NT2/D1 (cell line): ENCODE results near the gene MAP3K9.
A peak's percentile ranks its signal among the peaks of the same experiment; 100 is the strongest.
"Not testable (repeated sequence)": the region's sequence is repeated elsewhere in the genome, so short reads cannot be mapped to it uniquely, and the experiment has no call there.

Experiments used
- DNase-seq: peaks from one replicate; pipeline ENCODE4 v3.0.0-alpha.2; 2011; ENCODE audit warnings: low read depth, low spot score
- H3K27me3 ChIP-seq: 2 replicates; pipeline ENCODE4 v1.6.0; 2011; ENCODE audit warnings: mild to moderate bottlenecking; ENCODE audit not compliant: insufficient read length, insufficient read depth
- H3K36me3 ChIP-seq: 2 replicates; pipeline ENCODE4 v1.6.1; 2011; ENCODE audit warnings: mild to moderate bottlenecking, low read length, mixed read lengths; ENCODE audit not compliant: insufficient read depth, insufficient read length
- H3K4me1 ChIP-seq: 2 replicates; pipeline ENCODE4 v1.5.1; 2011; ENCODE audit not compliant: insufficient read depth, insufficient read length
- H3K4me3 ChIP-seq: 2 replicates; pipeline ENCODE4 v1.5.1; 2011; ENCODE audit warnings: low read depth; ENCODE audit not compliant: insufficient read length
- H3K9ac ChIP-seq: 2 replicates; pipeline ENCODE4 v1.6.0; 2011; ENCODE audit warnings: low read depth; ENCODE audit not compliant: insufficient read length
- H3K9me3 ChIP-seq: 2 replicates; pipeline ENCODE4 v1.5.1; 2011; ENCODE audit warnings: mild to moderate bottlenecking, low read length; ENCODE audit not compliant: insufficient read depth
- SUZ12 ChIP-seq: IDR thresholded peaks from 2 replicates; pipeline ENCODE4 v1.6.1; 2011; ENCODE audit not compliant: insufficient read length, insufficient read depth; ENCODE audit errors: extremely low read depth
- YY1 ChIP-seq: IDR thresholded peaks from 2 replicates; pipeline ENCODE4 v1.6.1; 2011; ENCODE audit not compliant: insufficient read length, insufficient read depth
- ZNF274 ChIP-seq: IDR thresholded peaks from 2 replicates; pipeline ENCODE4 v1.6.1; 2011; ENCODE audit warnings: mild to moderate bottlenecking, low read depth, low read length

MAP3K9 gene

GRCh38 chr14:70809225-70810219 is at the start of gene MAP3K9:
Gene MAP3K9 (minus strand): TSS chr14:70809513. CDS start chr14:70809171, 342 bp downstream.
- H3K36me3 ChIP-seq: peaks cover 5% of the 10 kb centered on the region
- H3K9me3 ChIP-seq: no peaks in the 10 kb centered on the region
- H3K9ac ChIP-seq: peak within 1 kb of the TSS; percentile 87
- DNase-seq: peak; percentile 94
- H3K4me3 ChIP-seq: peak within 1 kb of the TSS; percentile 75
- no peaks in the 10 kb centered on the region for H3K4me1 ChIP-seq
- no peak for TF ChIP-seq SUZ12
- no peak for TF ChIP-seq ZNF274
- no peak for TF ChIP-seq YY1
- no peaks in the 10 kb centered on the region for H3K27me3 ChIP-seq

- DNase-seq: no peak
- H3K27me3 ChIP-seq: no peaks in the 10 kb centered on the region
- H3K4me1 ChIP-seq: no peaks in the 10 kb centered on the region
- H3K9me3 ChIP-seq: no peaks in the 10 kb centered on the region
- no peak overlapping the region for H3K4me3 ChIP-seq
- H3K36me3 ChIP-seq: no peaks in the 10 kb centered on the region
- no peak overlapping the region for H3K9ac ChIP-seq
- TF ChIP-seq YY1 (no peak), SUZ12 (no peak), ZNF274 (no peak)
These were observed 49.3 kb upstream of the MAP3K9 start for GRCh38 chr14:70858641-70859040.

- Histone ChIP-seq H3K4me3 (no peak overlapping the region), H3K27me3 (no peaks in the 10 kb centered on the region), H3K9me3 (no peaks in the 10 kb centered on the region), H3K9ac (no peak overlapping the region), H3K36me3 (no peaks in the 10 kb centered on the region), H3K4me1 (no peaks in the 10 kb centered on the region)
- TF ChIP-seq YY1 (no peak), SUZ12 (no peak), ZNF274 (no peak)
- no peak for DNase-seq
These were observed 48.2 kb upstream of the MAP3K9 start for GRCh38 chr14:70857496-70857890.

GRCh38 chr14:70856851-70857495 is 47.7 kb upstream of the MAP3K9 start:
- H3K36me3 ChIP-seq: no peaks in the 10 kb centered on the region
- TF ChIP-seq YY1: no peak
- no peak for TF ChIP-seq SUZ12
- no peak for TF ChIP-seq ZNF274
- H3K4me3 ChIP-seq: no peak overlapping the region
- no peaks in the 10 kb centered on the region for H3K4me1 ChIP-seq
- H3K27me3 ChIP-seq: no peaks in the 10 kb centered on the region
- H3K9me3 ChIP-seq: no peaks in the 10 kb centered on the region
- no peak overlapping the region for H3K9ac ChIP-seq
- no peak for DNase-seq

- Histone ChIP-seq H3K4me3 (no peak overlapping the region), H3K36me3 (no peaks in the 10 kb centered on the region), H3K4me1 (no peaks in the 10 kb centered on the region), H3K27me3 (no peaks in the 10 kb centered on the region), H3K9me3 (no peaks in the 10 kb centered on the region), H3K9ac (no peak overlapping the region)
- DNase-seq: no peak
- TF ChIP-seq ZNF274: no peak
- no peak for TF ChIP-seq SUZ12
- TF ChIP-seq YY1: no peak
These were observed 46.2 kb upstream of the MAP3K9 start for GRCh38 chr14:70855486-70855885.

- not testable (repeated sequence) for H3K9me3 ChIP-seq, H3K9ac ChIP-seq, H3K4me1 ChIP-seq, H3K36me3 ChIP-seq, DNase-seq, H3K27me3 ChIP-seq, H3K4me3 ChIP-seq
These were observed 44.3 kb upstream of the MAP3K9 start for GRCh38 chr14:70853658-70854057.

GRCh38 chr14:70847406-70848090 is 38.2 kb upstream of the MAP3K9 start:
- Histone ChIP-seq H3K36me3 (no peaks in the 10 kb centered on the region), H3K4me1 (no peaks in the 10 kb centered on the region), H3K4me3 (no peak overlapping the region), H3K27me3 (no peaks in the 10 kb centered on the region), H3K9me3 (no peaks in the 10 kb centered on the region), H3K9ac (no peak overlapping the region)
- TF ChIP-seq YY1 (no peak), ZNF274 (no peak), SUZ12 (no peak)
- no peak for DNase-seq
